A549 treated with RU486 at 1 μM for 4 hours (cell line): Measurements from ENCODE around the gene SUPT5H. TPM values are rescaled to one million over a fixed set of nuclear protein-coding genes. Genes with fewer than 3 reads are reported as not detected.

ENCODE experiments used
- total RNA-seq: library from RNA; stranded (reverse); fragments of 200-300 nt; extraction: Qiagen RNA extraction; gene quantifications from 5 replicates; pipeline ENCODE4 v1.2.3, GENCODE V29; 2022; ENCODE audit warnings: low read depth

The SUPT5H gene
- total RNA-seq: 166 to 195 TPM (median 192 TPM) in 5 replicates

GRCh38 chr19:39445196-39446111 is at the start of gene SUPT5H:
SUPT5H (plus strand) TSS chr19:39445582; CDS start chr19:39445891, 309 bp downstream.

GRCh38 chr19:39406656-39407409 is 38.5 kb upstream of the SUPT5H start, which contains the start of gene ZFP36:
ZFP36 (plus strand) TSS chr19:39406847; CDS start chr19:39406905, 58 bp downstream.

GRCh38 chr19:39412100-39412866 is 33.1 kb upstream of the SUPT5H start, which contains the start of gene PLEKHG2:
PLEKHG2 (plus strand) TSS chr19:39412669; CDS start chr19:39414087, 1,418 bp downstream.

GRCh38 chr19:39435499-39436349 is 9.7 kb upstream of the SUPT5H start, which contains the start of gene RPS16:
RPS16 (minus strand) TSS chr19:39435949; CDS start chr19:39435895, 54 bp downstream.

GRCh38 chr19:39480337-39481228 is 35.2 kb downstream of the SUPT5H start, which contains the start of gene TIMM50:
TIMM50 (plus strand) TSS chr19:39480838; CDS start chr19:39480854, 16 bp downstream.

GRCh38 chr19:39498798-39499642 is 53.6 kb downstream of the SUPT5H start, which contains the start of gene DLL3:
DLL3 (plus strand) TSS chr19:39498947; CDS start chr19:39498975, 28 bp downstream.

GRCh38 chr19:39514840-39515550 is 69.6 kb downstream of the SUPT5H start, which contains the start of gene SELENOV:
SELENOV (plus strand) TSS chr19:39515139; CDS start chr19:39515213, 74 bp downstream.

Other genes starting within 250 kb of the SUPT5H start
- gene NCCRP1, start 248.6 kb upstream of the SUPT5H start, total RNA-seq: 1.1 to 1.7 TPM (median 1.5 TPM) in 5 replicates
- gene SYCN, start 241.3 kb upstream of the SUPT5H start, total RNA-seq: not detected in 5 replicates
- gene IFNL3, start 200.6 kb upstream of the SUPT5H start, total RNA-seq: not detected in 5 replicates
- gene IFNL4, start 196.7 kb upstream of the SUPT5H start, total RNA-seq: not detected in 5 replicates
- gene IFNL2, start 177.2 kb upstream of the SUPT5H start, total RNA-seq: not detected in 5 replicates
- 0.23 to 0.28 TPM in 2 of 5 replicates, not detected in the others for gene IFNL1, start 149.2 kb upstream of the SUPT5H start, total RNA-seq
- 8.1 to 13.5 TPM (median 12.4 TPM) in 5 replicates for gene LRFN1, start 124.7 kb upstream of the SUPT5H start, total RNA-seq
- 0.66 to 0.81 TPM (median 0.67 TPM) in 3 of 5 replicates, not detected in the others for gene GMFG, start 109.5 kb upstream of the SUPT5H start, total RNA-seq
- gene SAMD4B, start 103.2 kb upstream of the SUPT5H start, total RNA-seq: 108 to 185 TPM (median 171 TPM) in 5 replicates
- 67.3 to 78.0 TPM (median 73.7 TPM) in 5 replicates for gene PAF1, start 54.5 kb upstream of the SUPT5H start, total RNA-seq
- 59.2 to 65.9 TPM (median 63.2 TPM) in 5 replicates for gene MED29, start 54.2 kb upstream of the SUPT5H start, total RNA-seq
- 57.1 to 99.4 TPM (median 73.3 TPM) in 5 replicates for gene ZFP36, start 38.7 kb upstream of the SUPT5H start, total RNA-seq
- gene PLEKHG2, start 32.9 kb upstream of the SUPT5H start, total RNA-seq: 38.2 to 63.9 TPM (median 46.0 TPM) in 5 replicates
- gene RPS16, start 9.6 kb upstream of the SUPT5H start, total RNA-seq: 6,019 to 7,343 TPM (median 7,191 TPM) in 5 replicates
- 173 to 236 TPM (median 217 TPM) in 5 replicates for gene TIMM50, start 35.3 kb downstream of the SUPT5H start, total RNA-seq
- gene DLL3, start 53.4 kb downstream of the SUPT5H start, total RNA-seq: 6.3 to 11.9 TPM (median 11.1 TPM) in 5 replicates
- not detected in 5 replicates for gene SELENOV, start 69.6 kb downstream of the SUPT5H start, total RNA-seq
- gene EID2B, start 87.3 kb downstream of the SUPT5H start, total RNA-seq: 8.0 to 10.9 TPM (median 9.2 TPM) in 5 replicates
- 27.0 to 55.8 TPM (median 49.7 TPM) in 5 replicates for gene EID2, start 94.6 kb downstream of the SUPT5H start, total RNA-seq
- gene LGALS13, start 156.9 kb downstream of the SUPT5H start, total RNA-seq: not detected in 5 replicates
- gene LGALS16, start 210.3 kb downstream of the SUPT5H start, total RNA-seq: not detected in 5 replicates